Karpas-422 (cell line): ENCODE results near the gene PIF1. TPM values are rescaled to one million over a fixed set of nuclear protein-coding genes. Genes with fewer than 3 reads are reported as not detected.

ENCODE experiments used
- DNase-seq: peaks from one replicate; pipeline ENCODE4 v3.0.0-alpha.2; 2015
- H2AFZ ChIP-seq: fragments of 200-600 bp; sonication (generic); 2 replicates; pipeline ENCODE4 v1.6.1; 2014; ENCODE audit warnings: antibody characterized with exemption, low read length, mixed read lengths
- H3K27ac ChIP-seq: fragments of 200-600 bp; sonication (generic); 2 replicates; pipeline ENCODE4 v1.5.1; 2014; ENCODE audit warnings: mild to moderate bottlenecking, low read length, moderate library complexity
- H3K27me3 ChIP-seq: fragments of 200-600 bp; sonication (generic); 2 replicates; pipeline ENCODE4 v1.6.1; 2014; ENCODE audit warnings: low read length, mixed read lengths
- H3K36me3 ChIP-seq: fragments of 200-600 bp; sonication (generic); 2 replicates; pipeline ENCODE4 v1.6.1; 2014; ENCODE audit warnings: low read length, mixed read lengths; ENCODE audit not compliant: insufficient read depth
- H3K4me1 ChIP-seq: fragments of 200-600 bp; sonication (generic); 2 replicates; pipeline ENCODE4 v1.6.1; 2014; ENCODE audit warnings: mild to moderate bottlenecking, low read length, mixed read lengths
- H3K4me2 ChIP-seq: fragments of 200-600 bp; sonication (generic); 2 replicates; pipeline ENCODE4 v1.6.1; 2014; ENCODE audit warnings: low read length, low read depth, mild to moderate bottlenecking; ENCODE audit not compliant: poor library complexity, severe bottlenecking
- H3K4me3 ChIP-seq: fragments of 200-600 bp; sonication (generic); 2 replicates; pipeline ENCODE4 v1.5.1; 2014; ENCODE audit warnings: mild to moderate bottlenecking, antibody characterized with exemption, low read length, mixed read lengths
- H3K79me2 ChIP-seq: fragments of 200-600 bp; sonication (generic); 2 replicates; pipeline ENCODE4 v1.6.1; 2014; ENCODE audit warnings: mild to moderate bottlenecking, low read length, mixed read lengths
- H3K9ac ChIP-seq: fragments of 200-600 bp; sonication (generic); 2 replicates; pipeline ENCODE4 v1.6.0; 2014; ENCODE audit warnings: low read length
- H3K9me2 ChIP-seq: fragments of 200-600 bp; sonication (generic), shearing (Covaris generic); replicated peaks from 2 replicates; pipeline ENCODE4 v1.6.0; 2014; ENCODE audit warnings: mild to moderate bottlenecking, low read length, moderate library complexity; ENCODE audit not compliant: insufficient read depth
- H3K9me3 ChIP-seq: fragments of 300-700, 200-600 bp; sonication (generic); 2 replicates; pipeline ENCODE4 v1.6.1; 2014; ENCODE audit warnings: low read length, mixed read lengths
- H4K20me1 ChIP-seq: fragments of 200-600 bp; sonication (generic); 2 replicates; pipeline ENCODE4 v1.6.1; 2014; ENCODE audit warnings: mild to moderate bottlenecking, antibody characterized with exemption, low read length, low read depth; ENCODE audit not compliant: insufficient read depth
- total RNA-seq: library from RNA; depleted of rRNA; stranded (reverse); fragments of >200 nt; shearing (Covaris generic); gene quantifications from 2 replicates; pipeline ENCODE4 v1.2.3, GENCODE V29; 2014; ENCODE audit warnings: low replicate concordance

Gene PIF1
- total RNA-seq, 1 experiment from 2014 or later: 18.6 TPM

DNA sequence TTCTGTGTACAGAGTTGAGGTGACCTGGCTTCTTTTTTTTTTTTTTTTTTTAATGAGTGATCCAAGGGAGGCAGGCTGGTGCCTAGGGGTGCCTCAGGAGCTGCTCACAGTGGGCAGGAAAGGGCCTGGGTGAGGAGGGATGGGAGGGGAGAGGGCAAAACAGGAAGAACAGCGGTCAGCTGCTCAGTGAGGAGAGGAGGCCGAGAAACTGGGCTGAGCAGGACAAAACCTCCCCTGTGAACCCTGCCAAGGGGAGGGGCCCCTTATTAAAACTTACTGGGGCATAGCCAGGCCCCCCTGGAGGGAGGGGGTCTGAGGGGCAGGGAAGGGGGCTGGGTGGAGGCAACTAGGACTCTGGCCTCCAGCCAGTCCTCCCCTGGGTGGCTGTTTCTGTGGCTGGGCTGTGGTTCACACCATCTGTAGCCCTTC is 19.8 kb upstream of the PIF1 start:
- Histone ChIP-seq H3K4me3 (peak overlapping the region; percentile 80; the same call in 1 of the 2 replicates), H3K27me3 (no peaks in the 10 kb centered on the region), H3K27ac (peak overlapping the region; percentile 78), H3K36me3 (peaks cover 6% of the 10 kb centered on the region; the same call in 1 of the 2 replicates), H3K4me1 (peaks cover 77% of the 10 kb centered on the region), H2AFZ (no peak overlapping the region), H3K9me3 (no peaks in the 10 kb centered on the region), H3K4me2 (peak overlapping the region; percentile 79), H4K20me1 (peaks cover 12% of the 10 kb centered on the region; the same call in 1 of the 2 replicates), H3K9me2 (no peaks in the 10 kb centered on the region), H3K79me2 (peaks cover 53% of the 10 kb centered on the region), H3K9ac (peak overlapping the region; percentile 85)
- no peak for DNase-seq

GRCh38 chr15:64844576-64845145 is 19.2 kb upstream of the PIF1 start:
- Histone ChIP-seq H2AFZ (no peak overlapping the region), H3K9ac (peak overlapping the region; percentile 85), H3K36me3 (peaks cover 6% of the 10 kb centered on the region; the same call in 1 of the 2 replicates), H3K27me3 (no peaks in the 10 kb centered on the region), H3K4me1 (peaks cover 75% of the 10 kb centered on the region), H3K9me3 (no peaks in the 10 kb centered on the region), H3K79me2 (peaks cover 53% of the 10 kb centered on the region), H3K4me3 (peak overlapping the region; percentile 80; the same call in 1 of the 2 replicates), H3K9me2 (no peaks in the 10 kb centered on the region), H3K27ac (peak overlapping the region; percentile 78), H3K4me2 (peak overlapping the region; percentile 79), H4K20me1 (peaks cover 12% of the 10 kb centered on the region; the same call in 1 of the 2 replicates)
- peak; percentile 73 for DNase-seq

- Histone ChIP-seq H3K9me2 (no peaks in the 10 kb centered on the region), H3K27ac (peak overlapping the region; percentile 78), H3K79me2 (peaks cover 53% of the 10 kb centered on the region), H2AFZ (no peak overlapping the region), H4K20me1 (peaks cover 12% of the 10 kb centered on the region; the same call in 1 of the 2 replicates), H3K9me3 (no peaks in the 10 kb centered on the region), H3K27me3 (no peaks in the 10 kb centered on the region), H3K9ac (peak overlapping the region; percentile 85), H3K4me3 (peak overlapping the region; percentile 80), H3K4me2 (peak overlapping the region; percentile 79), H3K4me1 (peaks cover 75% of the 10 kb centered on the region), H3K36me3 (peaks cover 6% of the 10 kb centered on the region; the same call in 1 of the 2 replicates)
- no peak for DNase-seq
Observed at GRCh38 chr15:64843991-64844390, 18.5 kb upstream of the PIF1 start.

- H3K79me2 ChIP-seq: peaks cover 47% of the 10 kb centered on the region
- H2AFZ ChIP-seq: no peak overlapping the region
- H4K20me1 ChIP-seq: peaks cover 12% of the 10 kb centered on the region; the same call in 1 of the 2 replicates
- peak overlapping the region; percentile 85 for H3K9ac ChIP-seq
- peak overlapping the region; percentile 53 for H3K27ac ChIP-seq
- H3K9me2 ChIP-seq: no peaks in the 10 kb centered on the region
- peak; percentile 73 for DNase-seq
- H3K4me2 ChIP-seq: peak overlapping the region; percentile 79
- H3K36me3 ChIP-seq: no peaks in the 10 kb centered on the region
- H3K4me1 ChIP-seq: peaks cover 68% of the 10 kb centered on the region
- H3K27me3 ChIP-seq: no peaks in the 10 kb centered on the region
- no peaks in the 10 kb centered on the region for H3K9me3 ChIP-seq
- peak overlapping the region; percentile 80 for H3K4me3 ChIP-seq
Observed at GRCh38 chr15:64842986-64843561, 17.6 kb upstream of the PIF1 start.

- H3K27ac ChIP-seq: peak overlapping the region; percentile 53
- H4K20me1 ChIP-seq: peaks cover 8% of the 10 kb centered on the region; the same call in 1 of the 2 replicates
- peak overlapping the region; percentile 37; the same call in 1 of the 2 replicates for H2AFZ ChIP-seq
- H3K9ac ChIP-seq: peak overlapping the region; percentile 85
- peaks cover 61% of the 10 kb centered on the region for H3K4me1 ChIP-seq
- no peaks in the 10 kb centered on the region for H3K27me3 ChIP-seq
- H3K36me3 ChIP-seq: no peaks in the 10 kb centered on the region
- peaks cover 39% of the 10 kb centered on the region for H3K79me2 ChIP-seq
- peak overlapping the region; percentile 79 for H3K4me2 ChIP-seq
- peak overlapping the region; percentile 80 for H3K4me3 ChIP-seq
- no peaks in the 10 kb centered on the region for H3K9me3 ChIP-seq
- H3K9me2 ChIP-seq: no peaks in the 10 kb centered on the region
- DNase-seq: peak; percentile 65
Observed at GRCh38 chr15:64842096-64842939, 16.9 kb upstream of the PIF1 start.

GRCh38 chr15:64841344-64842095 is 16.1 kb upstream of the PIF1 start, which contains the start of gene PLEKHO2:
PLEKHO2 (plus strand) TSS chr15:64841915; CDS start chr15:64842017, 102 bp downstream.
- Histone ChIP-seq H2AFZ (peak within 1 kb of the TSS; percentile 78; the same call in 1 of the 2 replicates), H4K20me1 (peaks cover 4% of the 10 kb centered on the region; the same call in 1 of the 2 replicates)

GRCh38 chr15:64841060-64841343 is 15.6 kb upstream of the PIF1 start:
- DNase-seq: no peak
- no peaks in the 10 kb centered on the region for H3K9me2 ChIP-seq
- no peak overlapping the region for H3K27ac ChIP-seq
- peak overlapping the region; percentile 78; the same call in 1 of the 2 replicates for H2AFZ ChIP-seq
- H3K4me1 ChIP-seq: peaks cover 51% of the 10 kb centered on the region
- peak overlapping the region; percentile 83 for H3K4me2 ChIP-seq
- H4K20me1 ChIP-seq: peaks cover 3% of the 10 kb centered on the region; the same call in 1 of the 2 replicates
- peaks cover 28% of the 10 kb centered on the region for H3K79me2 ChIP-seq
- no peaks in the 10 kb centered on the region for H3K27me3 ChIP-seq
- H3K36me3 ChIP-seq: no peaks in the 10 kb centered on the region
- no peaks in the 10 kb centered on the region for H3K9me3 ChIP-seq
- peak overlapping the region; percentile 76 for H3K9ac ChIP-seq
- H3K4me3 ChIP-seq: peak overlapping the region; percentile 70

More at GRCh38 chr15:64841344-64842095, 16.1 kb upstream of the PIF1 start, which contains the start of gene PLEKHO2:
- Histone ChIP-seq H3K27ac (peak within 1 kb of the TSS; percentile 53), H3K9ac (peak within 1 kb of the TSS; percentile 85), H3K27me3 (no peaks in the 10 kb centered on the region), H3K9me3 (no peaks in the 10 kb centered on the region), H3K9me2 (no peaks in the 10 kb centered on the region), H3K4me1 (peaks cover 53% of the 10 kb centered on the region), H3K79me2 (peaks cover 34% of the 10 kb centered on the region), H3K4me3 (peak within 1 kb of the TSS; percentile 80), H3K36me3 (no peaks in the 10 kb centered on the region), H3K4me2 (peak within 1 kb of the TSS; percentile 83)
- peak; percentile 97 for DNase-seq
